Hematopoietic multipotent progenitor cell treated with erythropoietin and hydrocortisone succinate and interleukin-3 and kit ligand, for 15 days (in vitro differentiated cells): ENCODE data around the gene USP13.
"Not testable (repeated sequence)": the region's sequence is repeated elsewhere in the genome, so short reads cannot be mapped to it uniquely, and the experiment has no call there.

Experiments
- DNase-seq: peaks from one replicate; pipeline ENCODE4 v3.0.0-alpha.2; 2015; ENCODE audit warnings: low spot score

The USP13 gene

DNA sequence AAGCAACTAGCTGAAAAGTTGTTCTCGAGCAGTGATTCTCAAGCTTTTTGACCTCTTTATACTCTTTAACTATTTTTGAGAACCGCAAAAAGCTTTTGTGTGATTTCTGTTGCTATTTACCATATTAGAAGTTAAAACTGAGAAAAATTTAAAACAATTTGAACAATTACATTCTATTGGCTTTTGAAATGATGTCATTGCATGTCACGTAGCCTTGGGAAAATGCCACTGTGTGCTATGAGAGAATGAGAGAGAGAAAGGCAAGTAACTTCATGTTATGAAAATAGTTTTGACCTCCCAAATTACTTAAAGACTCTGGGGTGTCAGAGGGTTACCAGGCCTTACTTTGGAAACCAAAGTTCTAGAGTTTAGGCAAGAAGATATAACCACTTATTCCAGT lies 8.0 kb downstream of the USP13 start:
- DNase-seq: no peak

- DNase-seq: no peak
Measured at GRCh38 chr3:179661777-179662176, 8.9 kb downstream of the USP13 start.

DNA sequence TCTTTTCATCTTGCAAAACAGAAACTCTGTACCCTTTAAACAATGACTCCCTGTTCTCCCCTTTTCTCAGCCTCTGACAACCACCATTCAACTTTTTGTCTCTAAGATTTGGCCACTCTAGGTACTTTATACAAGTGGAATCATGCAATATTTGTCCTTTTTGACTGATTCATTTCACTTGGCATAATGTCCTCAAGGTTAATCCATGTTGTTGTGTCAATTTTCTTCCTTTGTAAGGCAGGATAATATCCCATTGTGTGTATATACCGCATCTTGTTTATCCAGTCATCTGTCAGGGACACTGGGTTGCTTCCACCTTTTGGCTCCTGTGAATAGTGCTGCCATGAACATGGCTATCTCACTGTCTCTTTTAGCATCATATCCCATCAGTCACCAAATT lies 10.3 kb downstream of the USP13 start:
- DNase-seq: no peak

DNA sequence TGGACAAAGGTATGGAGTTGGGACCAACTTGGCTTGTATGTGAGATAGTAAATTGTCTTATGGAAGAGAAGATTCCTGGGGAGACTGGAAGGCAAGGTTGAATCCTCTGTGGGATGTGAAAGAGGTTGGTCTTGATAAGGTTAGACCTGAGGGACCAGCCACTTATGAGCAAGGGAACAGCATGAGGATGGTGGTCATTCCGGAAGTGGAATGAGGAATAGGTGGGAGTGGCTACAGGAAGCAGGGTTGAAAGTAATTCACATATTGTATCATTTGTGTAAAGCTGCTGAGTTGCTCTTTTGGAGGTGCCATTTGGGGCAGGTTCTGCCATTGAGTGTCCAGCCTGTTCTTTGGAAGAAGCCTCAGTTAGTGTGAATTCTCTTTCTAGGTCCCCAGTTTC lies 13.2 kb downstream of the USP13 start:
- DNase-seq: no peak

- DNase-seq: no peak
Measured at GRCh38 chr3:179666436-179667035, 13.7 kb downstream of the USP13 start.

- DNase-seq: no peak
Measured at GRCh38 chr3:179668429-179668828, 15.6 kb downstream of the USP13 start.

- DNase-seq: no peak
Measured at GRCh38 chr3:179670311-179670710, 17.5 kb downstream of the USP13 start.

DNA sequence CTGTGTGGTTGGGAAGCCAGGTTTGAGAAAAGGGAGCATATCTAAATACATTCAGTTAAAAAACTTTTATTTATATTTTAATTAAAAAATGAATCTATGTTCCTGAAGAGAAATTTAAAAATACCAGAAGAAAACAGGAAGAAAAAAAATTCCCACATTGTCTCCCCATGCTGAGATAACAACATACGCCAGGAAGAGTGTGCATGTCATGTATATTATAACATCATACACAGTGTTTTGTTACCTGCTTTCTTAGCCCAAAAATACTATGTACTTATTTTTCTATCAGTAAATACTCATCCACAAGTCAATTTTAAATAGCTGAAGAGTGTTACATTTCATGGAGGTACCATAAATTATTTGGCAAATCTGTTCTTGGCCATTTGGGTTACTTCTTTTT lies 18.5 kb downstream of the USP13 start:
- no peak for DNase-seq

DNA sequence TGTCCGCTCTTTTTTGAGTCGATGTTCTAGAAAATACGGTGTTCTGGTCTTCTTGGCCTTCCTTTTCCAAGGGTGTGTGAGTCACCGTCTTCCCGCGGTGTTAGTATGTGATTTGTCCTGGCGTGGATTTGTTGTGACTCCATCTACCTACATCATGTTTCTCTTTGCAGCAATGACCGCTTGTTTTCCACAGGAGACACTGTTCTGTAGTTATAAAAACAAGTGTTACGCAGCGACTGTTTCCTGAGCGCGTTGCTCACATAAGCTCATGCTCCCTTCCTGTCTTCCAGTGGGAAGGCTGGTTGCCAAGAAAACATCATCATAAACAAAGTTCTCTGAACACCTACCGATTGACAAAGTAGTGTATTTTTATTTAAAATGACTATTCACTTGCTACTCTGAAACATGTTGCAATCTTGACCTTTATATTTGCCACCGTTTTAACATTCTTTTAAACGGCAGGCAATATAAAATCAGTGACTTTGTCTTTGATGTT lies 19.0 kb downstream of the USP13 start:
- DNase-seq: no peak

GRCh38 chr3:179672918-179673317 lies 20.1 kb downstream of the USP13 start:
- DNase-seq: no peak

- no peak for DNase-seq
Measured at GRCh38 chr3:179673523-179673922, 20.7 kb downstream of the USP13 start.

GRCh38 chr3:179676081-179676480 lies 23.2 kb downstream of the USP13 start:
- no peak for DNase-seq

DNA sequence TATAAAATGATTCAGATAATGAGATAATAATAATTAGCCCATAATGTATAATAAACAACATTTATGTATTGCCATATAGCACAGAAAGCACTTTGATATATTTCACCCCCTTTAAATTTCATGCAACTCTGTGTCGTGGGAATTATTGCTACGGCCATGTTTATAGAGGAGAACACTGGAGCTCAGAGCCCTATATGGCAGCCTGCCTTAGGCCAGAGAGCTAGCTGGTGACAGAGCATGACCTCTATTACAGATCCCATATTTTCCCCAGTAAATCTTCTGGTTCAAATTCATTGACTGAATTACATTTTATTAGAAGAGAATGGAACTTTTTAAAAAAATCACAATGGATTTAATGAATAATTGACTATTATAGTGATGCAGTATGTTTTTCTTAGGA lies 25.0 kb downstream of the USP13 start:
- no peak for DNase-seq

- DNase-seq: no peak
Measured at GRCh38 chr3:179681492-179682263, 28.8 kb downstream of the USP13 start.

DNA sequence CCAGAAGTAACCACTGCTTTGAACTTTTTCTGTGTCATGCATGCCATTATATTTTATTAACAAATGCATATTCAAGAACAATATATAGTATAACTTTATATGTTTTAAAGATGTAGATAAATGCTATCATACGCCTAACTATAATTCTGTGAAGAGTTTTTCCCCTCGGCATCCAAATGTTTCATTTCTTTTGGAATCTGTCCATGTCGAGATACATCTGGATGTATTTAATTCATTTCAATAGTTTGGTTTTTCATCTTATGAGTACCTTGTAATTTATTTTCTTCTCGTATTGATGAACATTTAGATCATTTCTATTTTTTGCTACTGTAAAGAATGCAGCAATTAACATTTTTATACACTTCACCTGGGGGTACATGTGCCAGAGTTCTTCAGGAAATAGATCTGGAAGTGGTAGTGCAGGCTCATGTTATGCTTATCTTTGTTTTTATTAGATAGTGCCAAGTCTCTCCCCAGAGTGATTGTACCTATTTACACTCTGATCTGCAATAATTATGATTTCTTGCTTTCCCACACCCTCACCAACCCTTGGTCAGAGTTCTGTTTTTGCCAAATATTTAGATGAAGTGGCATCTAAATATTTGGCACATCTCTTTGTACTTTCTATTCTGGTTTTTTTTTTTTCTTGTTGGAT lies 29.7 kb downstream of the USP13 start:
- no peak for DNase-seq

GRCh38 chr3:179683286-179683685 lies 30.4 kb downstream of the USP13 start:
- DNase-seq: not testable (repeated sequence)

GRCh38 chr3:179687967-179688535 lies 35.2 kb downstream of the USP13 start:
- DNase-seq: no peak

DNA sequence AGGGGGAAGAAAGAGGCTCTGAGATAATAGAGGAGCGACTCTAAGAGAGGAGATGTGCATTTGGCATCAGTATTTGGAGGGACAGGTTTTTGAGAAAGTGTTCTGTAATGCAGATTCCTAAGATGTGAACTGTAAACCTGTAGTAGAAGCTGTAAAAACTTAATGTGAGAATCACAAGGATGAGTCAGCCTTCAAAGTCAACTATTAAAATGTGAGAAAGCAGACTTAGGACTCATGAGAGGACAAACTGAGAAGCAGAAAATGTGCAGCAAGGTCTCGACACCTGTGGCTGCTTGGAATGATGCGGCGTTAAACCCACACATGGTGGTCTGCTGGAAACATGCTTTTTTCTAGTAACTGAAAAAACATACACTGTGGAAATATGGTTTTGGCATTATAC lies 36.0 kb downstream of the USP13 start:
- DNase-seq: no peak

DNA sequence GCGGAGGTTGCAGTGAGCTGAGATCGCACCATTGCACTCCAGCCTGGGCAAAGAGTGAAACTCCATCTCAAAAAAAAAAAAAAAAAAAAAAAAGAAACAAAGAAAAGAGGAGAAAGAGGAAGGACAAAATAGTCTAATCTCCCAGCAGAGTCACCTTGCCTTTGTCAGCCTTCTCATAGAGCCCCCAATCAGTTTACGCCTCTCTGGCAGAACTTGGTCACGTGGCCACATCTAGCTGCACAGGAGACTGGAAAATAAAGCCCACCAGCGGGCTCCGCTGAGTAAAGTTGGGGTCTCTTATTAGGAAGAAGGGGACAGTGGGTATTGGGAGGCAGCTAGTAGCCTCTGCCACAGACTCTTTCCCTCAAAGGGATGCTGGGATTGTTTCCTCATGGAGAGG lies 41.9 kb downstream of the USP13 start:
- no peak for DNase-seq

DNA sequence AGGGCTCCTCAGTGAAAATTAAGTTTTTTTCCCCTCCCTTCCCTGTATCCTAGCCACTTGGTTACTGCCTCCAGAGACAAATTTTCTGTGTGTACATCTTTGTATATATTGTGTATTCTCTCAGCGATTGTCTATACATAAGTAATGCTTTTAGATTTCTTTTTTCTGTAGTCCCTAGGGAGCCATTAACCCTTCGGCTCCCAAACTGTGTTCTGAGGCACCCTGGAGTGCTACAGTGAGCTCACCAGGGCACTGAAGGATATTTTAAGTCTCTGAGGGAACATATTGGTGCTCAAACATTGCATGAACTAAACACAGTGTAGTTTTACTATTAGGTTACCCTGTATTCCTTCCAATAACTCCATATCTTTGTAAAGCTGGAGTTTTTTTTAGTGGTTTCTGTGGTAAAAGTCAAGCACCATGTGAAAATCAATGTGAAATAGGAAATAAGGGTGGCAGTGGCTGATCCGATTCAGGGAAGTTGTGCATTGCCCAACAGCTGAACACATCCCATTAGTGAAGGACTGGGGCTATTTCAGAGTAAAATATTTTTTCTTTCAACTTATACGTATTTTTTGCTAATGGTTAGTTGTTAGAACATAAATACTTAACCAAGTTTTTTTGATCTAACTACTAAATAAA lies 43.0 kb downstream of the USP13 start:
- DNase-seq: no peak

DNA sequence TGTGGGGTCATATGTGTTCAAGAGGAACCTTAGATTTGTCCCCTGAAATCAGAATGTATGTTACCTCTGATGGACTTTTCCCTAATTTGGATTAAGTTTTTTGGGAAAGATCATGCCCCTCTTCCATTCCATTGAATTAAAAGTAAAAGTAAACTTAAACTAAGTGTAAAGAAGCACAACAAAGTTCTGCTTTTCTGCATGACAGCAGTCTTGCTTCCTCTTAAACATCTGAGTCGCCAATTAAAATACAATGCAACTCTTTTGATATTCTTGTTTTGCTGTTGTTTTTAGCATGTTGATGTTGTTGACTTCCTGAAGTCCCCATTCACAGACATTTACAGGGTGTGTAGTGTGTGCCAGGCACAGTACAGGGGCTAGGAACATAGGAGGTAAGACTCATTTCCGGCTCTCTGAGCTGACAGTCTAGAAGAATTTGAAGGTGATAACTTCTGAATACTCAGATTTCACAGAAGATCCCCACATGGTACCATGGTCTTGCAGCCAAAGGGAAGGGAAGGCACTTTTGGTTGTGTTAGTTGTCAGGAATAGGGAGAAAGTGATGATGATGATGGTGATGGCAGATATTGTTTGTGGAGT lies 45.0 kb downstream of the USP13 start:
- no peak for DNase-seq

DNA sequence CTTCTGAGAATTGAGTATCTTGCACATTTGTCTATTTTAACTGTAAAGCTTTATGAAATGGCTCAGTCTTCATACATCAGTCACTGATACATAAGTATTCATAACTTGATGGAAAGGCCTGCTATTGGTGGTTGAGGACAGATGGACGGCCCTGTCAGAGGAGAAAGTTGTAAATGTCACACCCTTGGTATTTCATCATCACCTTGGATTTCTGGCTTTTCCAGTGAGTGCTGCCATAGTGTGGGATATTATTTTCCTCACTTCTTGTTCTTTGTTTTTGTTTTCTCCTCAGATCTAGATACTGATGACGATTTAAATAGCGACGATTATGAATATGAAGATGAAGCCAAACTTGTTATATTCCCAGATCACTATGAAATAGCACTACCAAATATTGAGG lies 47.9 kb downstream of the USP13 start:
- no peak for DNase-seq
